ENCODE results near the gene GSTA2. TPM values are rescaled to one million over a fixed set of nuclear protein-coding genes. Genes with fewer than 3 reads are reported as not detected.
"Not testable (repeated sequence)": the region's sequence is repeated elsewhere in the genome, so short reads cannot be mapped to it uniquely, and the experiment has no call there.

Gene GSTA2
- total RNA-seq, 2 experiments from 2014 or later = not detected

DNA sequence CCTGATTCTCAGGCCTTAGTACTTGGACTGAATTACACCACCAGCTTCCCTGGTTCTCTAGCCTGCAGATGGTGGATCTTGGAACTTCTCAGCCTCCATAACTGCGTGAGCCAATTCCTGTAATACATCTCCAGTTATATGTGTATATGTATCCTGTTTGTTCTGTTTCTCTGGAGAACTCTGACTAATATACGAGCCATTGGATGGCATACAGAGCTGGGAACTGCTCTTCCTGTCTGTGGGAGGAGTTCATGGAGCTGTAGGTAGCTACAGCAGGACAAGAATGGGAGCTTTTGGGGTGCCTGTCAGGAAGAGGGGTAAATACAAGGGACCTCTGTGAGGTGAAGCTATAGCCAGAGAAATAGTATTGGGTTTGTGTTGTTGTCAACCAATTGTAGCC is 51.1 kb downstream of the GSTA2 start:
- H3K4me3 ChIP-seq (ENCODE audit: low read depth, low read length, poor library complexity, severe bottlenecking) = no peak overlapping the region
- H3K36me3 ChIP-seq (ENCODE audit: insufficient read depth, low read length) = no peaks in the 10 kb centered on the region
- no peak overlapping the region for H3K4me2 ChIP-seq (ENCODE audit: low read length)
- no peak overlapping the region for H2AFZ ChIP-seq (ENCODE audit: low read length)
- H3K79me2 ChIP-seq (ENCODE audit: insufficient read depth, low read depth, low read length) = no peaks in the 10 kb centered on the region
- peaks cover 13% of the 10 kb centered on the region for H3K9me3 ChIP-seq (ENCODE audit: low read length)
- no peaks in the 10 kb centered on the region for H3K4me1 ChIP-seq (ENCODE audit: insufficient read depth, low read length, poor library complexity, severe bottlenecking)
- no peaks in the 10 kb centered on the region for H4K20me1 ChIP-seq (ENCODE audit: insufficient read depth, low read length)
- DNase-seq (ENCODE audit: low spot score) = no peak
- no peak overlapping the region for H3K27ac ChIP-seq (ENCODE audit: low read depth, low read length, poor library complexity, severe bottlenecking)
- no TSS peak for BruUV-seq (replicated peaks)
- no peaks in the 10 kb centered on the region for H3K9me2 ChIP-seq (ENCODE audit: insufficient read depth, low read length)
- intact Hi-C loops (cut with micrococcal nuclease; ENCODE audit: unreplicated experiment) = no loop called here
- CTCF ChIA-PET (ENCODE audit: unreplicated experiment) = interaction anchor here (0.7 kb wide), 1 partner anchor 304 kb away, joined by 6 read pairs; no protein-coding TSS in a partner anchor
- POLR2A ChIA-PET = no interaction called here
- TF ChIP-seq EZH2phosphoT487 (IDR thresholded peaks at IDR 0.05; ENCODE audit: borderline replicate concordance, low read depth, low read length) = no peak
- TF ChIP-seq, protein P1, sequence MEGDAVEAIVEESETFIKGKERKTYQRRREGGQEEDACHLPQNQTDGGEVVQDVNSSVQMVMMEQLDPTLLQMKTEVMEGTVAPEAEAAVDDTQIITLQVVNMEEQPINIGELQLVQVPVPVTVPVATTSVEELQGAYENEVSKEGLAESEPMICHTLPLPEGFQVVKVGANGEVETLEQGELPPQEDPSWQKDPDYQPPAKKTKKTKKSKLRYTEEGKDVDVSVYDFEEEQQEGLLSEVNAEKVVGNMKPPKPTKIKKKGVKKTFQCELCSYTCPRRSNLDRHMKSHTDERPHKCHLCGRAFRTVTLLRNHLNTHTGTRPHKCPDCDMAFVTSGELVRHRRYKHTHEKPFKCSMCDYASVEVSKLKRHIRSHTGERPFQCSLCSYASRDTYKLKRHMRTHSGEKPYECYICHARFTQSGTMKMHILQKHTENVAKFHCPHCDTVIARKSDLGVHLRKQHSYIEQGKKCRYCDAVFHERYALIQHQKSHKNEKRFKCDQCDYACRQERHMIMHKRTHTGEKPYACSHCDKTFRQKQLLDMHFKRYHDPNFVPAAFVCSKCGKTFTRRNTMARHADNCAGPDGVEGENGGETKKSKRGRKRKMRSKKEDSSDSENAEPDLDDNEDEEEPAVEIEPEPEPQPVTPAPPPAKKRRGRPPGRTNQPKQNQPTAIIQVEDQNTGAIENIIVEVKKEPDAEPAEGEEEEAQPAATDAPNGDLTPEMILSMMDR (conservative IDR thresholded peaks at IDR 0.05; ENCODE audit: low read length) = no peak

DNA sequence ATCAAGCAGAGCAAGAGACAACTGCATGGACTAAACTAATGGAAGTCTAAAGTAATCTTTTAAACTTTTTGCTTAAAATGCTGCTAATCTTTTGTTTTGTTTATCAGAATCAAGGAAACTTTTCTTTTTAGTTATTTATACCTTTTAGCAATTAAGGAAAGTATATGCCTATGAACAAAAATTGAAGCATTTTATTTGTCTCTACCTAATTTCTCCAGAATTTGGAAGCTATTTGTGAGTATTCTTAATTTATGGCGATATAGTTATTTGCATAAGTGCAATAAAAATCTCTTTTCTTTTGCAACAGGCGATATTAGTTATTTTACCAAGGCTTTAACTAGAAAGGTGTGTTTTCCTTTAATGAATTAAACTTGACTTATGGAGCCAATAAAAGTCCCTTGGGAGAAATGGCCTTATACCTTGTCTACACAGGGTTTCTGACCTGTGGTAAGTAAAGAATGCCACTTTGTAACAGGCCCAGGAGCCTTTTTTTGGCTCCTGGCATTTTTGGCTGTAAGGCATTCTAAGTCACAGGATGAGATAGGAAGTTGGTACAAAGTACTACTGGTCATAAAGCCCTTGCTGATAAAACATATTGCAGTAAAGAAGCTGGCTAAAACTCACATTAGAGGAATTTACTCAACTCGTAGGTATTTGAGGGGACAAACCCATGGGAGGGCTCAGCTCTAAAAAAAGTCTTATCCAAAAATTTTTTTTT is 55.2 kb downstream of the GSTA2 start:
- intact Hi-C loops (cut with micrococcal nuclease; ENCODE audit: unreplicated experiment) = no loop called here
- peak; percentile 30 for DNase-seq (ENCODE audit: low spot score)
- TF ChIP-seq, protein P1 (conservative IDR thresholded peaks at IDR 0.05; ENCODE audit: low read length) = no peak
- TF ChIP-seq EZH2phosphoT487 (IDR thresholded peaks at IDR 0.05; ENCODE audit: borderline replicate concordance, low read depth, low read length) = no peak
- no peak overlapping the region for H3K4me3 ChIP-seq (ENCODE audit: low read depth, low read length, poor library complexity, severe bottlenecking)
- no peaks in the 10 kb centered on the region for H3K36me3 ChIP-seq (ENCODE audit: insufficient read depth, low read length)
- H3K4me2 ChIP-seq (ENCODE audit: low read length) = no peak overlapping the region
- no peak overlapping the region for H3K27ac ChIP-seq (ENCODE audit: low read depth, low read length, poor library complexity, severe bottlenecking)
- no peaks in the 10 kb centered on the region for H3K79me2 ChIP-seq (ENCODE audit: insufficient read depth, low read depth, low read length)
- no peak overlapping the region for H2AFZ ChIP-seq (ENCODE audit: low read length)
- CTCF ChIA-PET (ENCODE audit: unreplicated experiment) = no interaction called here
- no peaks in the 10 kb centered on the region for H4K20me1 ChIP-seq (ENCODE audit: insufficient read depth, low read length)
- POLR2A ChIA-PET = interaction anchor here (0.7 to 1.4 kb wide), 2 partner anchors 9 to 301 kb away, joined by 3 to 5 read pairs; no protein-coding TSS in a partner anchor
- BruUV-seq (replicated peaks) = no TSS peak
- no peaks in the 10 kb centered on the region for H3K4me1 ChIP-seq (ENCODE audit: insufficient read depth, low read length, poor library complexity, severe bottlenecking)
- H3K9me3 ChIP-seq (ENCODE audit: low read length) = peaks cover 17% of the 10 kb centered on the region
- H3K9me2 ChIP-seq (ENCODE audit: insufficient read depth, low read length) = no peaks in the 10 kb centered on the region

DNA sequence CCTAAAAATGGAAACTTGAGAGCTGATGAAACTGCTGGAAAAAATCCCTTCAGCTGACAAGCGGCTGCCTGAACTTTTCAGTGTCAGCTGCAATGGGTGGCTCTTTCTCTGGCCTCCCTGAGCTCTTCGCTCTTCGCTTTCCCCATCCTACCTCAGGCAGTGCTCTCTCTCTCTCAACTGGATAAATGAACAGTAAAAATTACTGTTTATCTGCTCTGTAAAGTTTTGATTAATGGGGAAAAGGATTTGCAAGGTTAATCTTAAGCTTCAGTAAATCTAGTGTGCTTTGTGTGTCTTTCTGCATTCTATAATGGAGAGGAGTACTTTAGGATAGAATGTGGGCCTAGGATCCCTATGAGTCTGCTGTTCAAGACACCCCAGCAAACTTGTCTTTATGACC is 57.3 kb downstream of the GSTA2 start:
- no peaks in the 10 kb centered on the region for H3K9me2 ChIP-seq (ENCODE audit: insufficient read depth, low read length)
- POLR2A ChIA-PET = interaction anchor here (0.9 to 2.0 kb wide), 2 partner anchors 9 to 12 kb away, joined by 5 read pairs; no protein-coding TSS in a partner anchor
- DNase-seq (ENCODE audit: low spot score) = no peak
- H4K20me1 ChIP-seq (ENCODE audit: insufficient read depth, low read length) = no peaks in the 10 kb centered on the region
- no peak for TF ChIP-seq EZH2phosphoT487 (IDR thresholded peaks at IDR 0.05; ENCODE audit: borderline replicate concordance, low read depth, low read length)
- TF ChIP-seq, protein P1 (conservative IDR thresholded peaks at IDR 0.05; ENCODE audit: low read length) = no peak
- BruUV-seq (replicated peaks) = no TSS peak
- intact Hi-C loops (cut with micrococcal nuclease; ENCODE audit: unreplicated experiment) = no loop called here
- no peaks in the 10 kb centered on the region for H3K79me2 ChIP-seq (ENCODE audit: insufficient read depth, low read depth, low read length)
- no peaks in the 10 kb centered on the region for H3K4me1 ChIP-seq (ENCODE audit: insufficient read depth, low read length, poor library complexity, severe bottlenecking)
- no peak overlapping the region for H3K4me2 ChIP-seq (ENCODE audit: low read length)
- H3K4me3 ChIP-seq (ENCODE audit: low read depth, low read length, poor library complexity, severe bottlenecking) = no peak overlapping the region
- CTCF ChIA-PET (ENCODE audit: unreplicated experiment) = interaction anchor here (0.6 kb wide), 1 partner anchor 10 kb away, joined by 3 read pairs; no protein-coding TSS in a partner anchor
- H2AFZ ChIP-seq (ENCODE audit: low read length) = no peak overlapping the region
- H3K36me3 ChIP-seq (ENCODE audit: insufficient read depth, low read length) = no peaks in the 10 kb centered on the region
- H3K27ac ChIP-seq (ENCODE audit: low read depth, low read length, poor library complexity, severe bottlenecking) = no peak overlapping the region
- H3K9me3 ChIP-seq (ENCODE audit: low read length) = peaks cover 17% of the 10 kb centered on the region

DNA sequence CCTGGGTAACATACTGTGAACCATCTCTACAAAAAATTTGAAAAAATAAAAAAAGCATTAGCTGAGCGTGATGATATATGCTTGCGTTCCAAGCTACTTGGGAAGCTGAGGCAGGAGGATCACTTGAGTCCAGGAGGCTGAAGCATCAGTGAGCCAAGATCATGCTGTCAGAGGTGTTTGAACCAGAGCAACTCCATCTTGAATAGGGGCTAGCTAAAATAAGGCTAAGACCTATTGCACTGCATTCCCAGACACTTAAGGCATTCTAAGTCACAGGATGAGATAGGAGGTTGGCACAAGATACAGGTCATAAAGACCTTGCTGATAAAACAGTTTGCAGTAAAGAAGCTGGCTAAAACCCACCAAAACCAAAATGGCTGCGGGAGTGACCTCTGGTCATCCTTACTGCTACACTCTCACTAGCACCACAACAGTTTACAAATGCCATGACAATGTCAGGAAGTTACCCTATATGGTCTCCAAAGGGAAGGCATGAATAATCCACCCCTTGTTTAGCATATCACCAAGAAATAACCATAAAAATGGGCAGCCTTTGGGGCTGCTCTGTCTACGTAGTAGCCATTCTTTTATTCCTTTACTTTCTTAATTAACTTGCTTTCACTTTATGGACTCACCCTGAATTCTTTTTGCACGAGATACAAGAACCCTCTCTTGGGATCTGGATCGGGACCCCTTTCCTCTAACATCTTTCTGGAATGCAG is 58.3 kb downstream of the GSTA2 start:
- H3K4me2 ChIP-seq (ENCODE audit: low read length); H3K4me1 ChIP-seq (ENCODE audit: insufficient read depth, low read length, poor library complexity, severe bottlenecking); POLR2A ChIA-PET; H3K4me3 ChIP-seq (ENCODE audit: low read depth, low read length, poor library complexity, severe bottlenecking); H3K27ac ChIP-seq (ENCODE audit: low read depth, low read length, poor library complexity, severe bottlenecking); H3K79me2 ChIP-seq (ENCODE audit: insufficient read depth, low read depth, low read length); H3K9me2 ChIP-seq (ENCODE audit: insufficient read depth, low read length); H3K36me3 ChIP-seq (ENCODE audit: insufficient read depth, low read length); intact Hi-C loops (cut with micrococcal nuclease; ENCODE audit: unreplicated experiment); H4K20me1 ChIP-seq (ENCODE audit: insufficient read depth, low read length); BruUV-seq (replicated peaks); DNase-seq (ENCODE audit: low spot score); H2AFZ ChIP-seq (ENCODE audit: low read length); CTCF ChIA-PET (ENCODE audit: unreplicated experiment): not testable (repeated sequence)
- peaks cover 17% of the 10 kb centered on the region for H3K9me3 ChIP-seq (ENCODE audit: low read length)

All from OCI-LY7 (cell line).